GM12892 (cell line): ENCODE results near the gene SDS.

ENCODE experiments used
- POLR2A ChIP-seq: IDR thresholded peaks from 2 replicates; pipeline ENCODE4 v1.6.1; 2011; ENCODE audit warnings: low read depth, low read length, control low read depth
- POLR2AphosphoS5 ChIP-seq: IDR thresholded peaks from 2 replicates; pipeline ENCODE4 v1.6.1; 2011; ENCODE audit warnings: low read depth, low read length, control low read depth
- TAF1 ChIP-seq: IDR thresholded peaks from 2 replicates; pipeline ENCODE4 v1.6.1; 2011; ENCODE audit warnings: low read depth, mild to moderate bottlenecking, control low read depth, low read length, borderline replicate concordance

- no peak for TF ChIP-seq POLR2AphosphoS5
- no peak for TF ChIP-seq TAF1
- no peak for TF ChIP-seq POLR2A
These were observed 5.1 kb downstream of the SDS start for GRCh38 chr12:113398346-113399290.
